ENCODE data around the gene PHLDA1.

Gene PHLDA1

DNA sequence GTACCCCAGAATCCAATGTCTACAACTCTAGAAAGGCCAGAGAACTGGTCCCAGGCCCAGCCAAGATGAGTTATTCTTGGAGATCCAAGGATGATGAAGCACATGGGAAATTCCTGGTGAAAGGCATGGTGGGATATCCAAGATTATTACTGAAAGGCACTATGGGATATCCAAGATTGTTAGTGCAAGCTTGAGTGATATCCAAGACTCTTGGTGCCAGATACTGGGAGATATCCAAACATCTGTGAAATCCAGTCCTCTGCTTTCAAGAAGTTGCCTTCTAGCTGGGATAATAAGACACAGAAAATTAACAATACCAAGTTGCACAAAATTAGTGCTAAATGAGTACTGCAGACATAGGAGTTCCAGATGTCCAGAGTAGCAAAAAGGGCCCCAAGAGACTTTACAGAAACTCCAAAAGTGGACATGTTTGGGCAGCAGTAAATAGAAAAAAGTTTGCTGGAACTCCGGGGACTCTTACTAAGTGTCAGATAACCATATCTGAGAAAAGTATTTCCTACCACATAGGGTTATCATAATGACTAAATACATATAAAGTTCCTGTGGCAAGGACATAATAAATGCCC is 34.6 kb downstream of the PHLDA1 start:
- H2BK12ac ChIP-seq (ENCODE audit: low read length), result no peak overlapping the region
- H3K79me2 ChIP-seq (ENCODE audit: control insufficient read depth, insufficient read depth, low read length, poor library complexity), result no peaks in the 10 kb centered on the region
- H2AK5ac ChIP-seq (ENCODE audit: low read length), result no peak overlapping the region
- no peak overlapping the region for H2BK5ac ChIP-seq (ENCODE audit: low read depth, low read length, poor library complexity)
- H3K36me3 ChIP-seq (ENCODE audit: control insufficient read depth in 1 of 2, insufficient read depth in 2 of 2, low read length in 2 of 2), result no peaks in the 10 kb centered on the region
- no peak overlapping the region for H3K4me3 ChIP-seq (ENCODE audit: low read depth, low read length)
- no peak overlapping the region for H4K91ac ChIP-seq (ENCODE audit: low read depth, low read length)
- no peak overlapping the region for H3K23ac ChIP-seq (ENCODE audit: low read length)
- no peaks in the 10 kb centered on the region for H3K27me3 ChIP-seq (ENCODE audit: insufficient read depth, low read length)
- no peak overlapping the region for H3K4ac ChIP-seq (ENCODE audit: low read depth, low read length)
- H3K4me1 ChIP-seq (ENCODE audit: control insufficient read depth in 1 of 2, insufficient read depth in 2 of 2, low read length in 2 of 2), result peaks cover 0 to 4% of the 10 kb centered on the region in 2 experiments
- no peak for DNase-seq
- no peak overlapping the region for H3K14ac ChIP-seq (ENCODE audit: low read length)
- no peak overlapping the region for H3K18ac ChIP-seq (ENCODE audit: low read length)
- no CpG with 5 or more reads among the region's 1 CpG for WGBS (ENCODE audit: extremely low coverage, insufficient coverage, insufficient read length)
- H3K79me1 ChIP-seq (ENCODE audit: low read length), result no peaks in the 10 kb centered on the region
- H3K4me2 ChIP-seq (ENCODE audit: low read length), result no peak overlapping the region
- H3K9ac ChIP-seq (ENCODE audit: low read length), result no peak overlapping the region
- H4K12ac ChIP-seq (ENCODE audit: low read depth, low read length), result no peak overlapping the region
- no peak overlapping the region for H3K27ac ChIP-seq (ENCODE audit: low read depth, low read length)
- H3K9me3 ChIP-seq (ENCODE audit: insufficient read depth, low read depth, low read length), result no peaks in the 10 kb centered on the region
- H2AFZ ChIP-seq (ENCODE audit: insufficient read depth, low read length, poor library complexity), result no peak overlapping the region
- H2BK120ac ChIP-seq (ENCODE audit: insufficient read depth, low read length, poor library complexity), result no peak overlapping the region
- H4K8ac ChIP-seq (ENCODE audit: low read depth, low read length), result no peak overlapping the region

DNA sequence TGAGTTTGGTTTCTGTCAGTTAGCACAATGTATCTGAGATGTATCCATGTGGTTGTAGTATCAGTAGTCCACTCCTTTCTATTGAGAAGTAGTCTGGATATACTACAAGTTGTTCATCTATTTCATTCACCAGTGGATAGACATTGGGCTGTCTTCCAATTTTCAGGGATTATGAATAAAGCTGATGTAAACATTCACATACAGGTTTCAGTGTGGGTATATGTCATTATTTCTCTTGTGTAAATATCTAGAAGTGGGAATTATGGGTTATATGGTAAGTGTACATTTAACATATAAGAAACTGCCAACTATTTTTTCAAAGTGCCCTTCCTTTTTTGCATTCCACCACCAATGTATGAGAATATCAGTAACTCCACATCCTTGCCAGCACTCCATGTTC is 35.9 kb downstream of the PHLDA1 start:
- no peak for DNase-seq
- no peak overlapping the region for H3K4ac ChIP-seq (ENCODE audit: low read depth, low read length)
- no peaks in the 10 kb centered on the region for H3K79me1 ChIP-seq (ENCODE audit: low read length)
- H4K12ac ChIP-seq (ENCODE audit: low read depth, low read length), result no peak overlapping the region
- H3K18ac ChIP-seq (ENCODE audit: low read length), result no peak overlapping the region
- H3K9ac ChIP-seq (ENCODE audit: low read length), result no peak overlapping the region
- no peak overlapping the region for H3K4me2 ChIP-seq (ENCODE audit: low read length)
- H3K23ac ChIP-seq (ENCODE audit: low read length), result no peak overlapping the region
- no peaks in the 10 kb centered on the region for H3K36me3 ChIP-seq (ENCODE audit: control insufficient read depth in 1 of 2, insufficient read depth in 2 of 2, low read length in 2 of 2)
- H3K14ac ChIP-seq (ENCODE audit: low read length), result no peak overlapping the region
- H4K8ac ChIP-seq (ENCODE audit: low read depth, low read length), result no peak overlapping the region
- no peak overlapping the region for H2AK5ac ChIP-seq (ENCODE audit: low read length)
- H3K27me3 ChIP-seq (ENCODE audit: insufficient read depth, low read length), result no peaks in the 10 kb centered on the region
- no peak overlapping the region for H2BK120ac ChIP-seq (ENCODE audit: insufficient read depth, low read length, poor library complexity)
- H3K4me1 ChIP-seq (ENCODE audit: control insufficient read depth in 1 of 2, insufficient read depth in 2 of 2, low read length in 2 of 2), result peaks cover 0 to 4% of the 10 kb centered on the region in 2 experiments
- no peak overlapping the region for H3K27ac ChIP-seq (ENCODE audit: low read depth, low read length)
- no peaks in the 10 kb centered on the region for H3K79me2 ChIP-seq (ENCODE audit: control insufficient read depth, insufficient read depth, low read length, poor library complexity)
- no peak overlapping the region for H3K4me3 ChIP-seq (ENCODE audit: low read depth, low read length)
- H2BK5ac ChIP-seq (ENCODE audit: low read depth, low read length, poor library complexity), result no peak overlapping the region
- H4K91ac ChIP-seq (ENCODE audit: low read depth, low read length), result no peak overlapping the region
- H2BK12ac ChIP-seq (ENCODE audit: low read length), result no peak overlapping the region
- no peaks in the 10 kb centered on the region for H3K9me3 ChIP-seq (ENCODE audit: insufficient read depth, low read depth, low read length)
- H2AFZ ChIP-seq (ENCODE audit: insufficient read depth, low read length, poor library complexity), result no peak overlapping the region

DNA sequence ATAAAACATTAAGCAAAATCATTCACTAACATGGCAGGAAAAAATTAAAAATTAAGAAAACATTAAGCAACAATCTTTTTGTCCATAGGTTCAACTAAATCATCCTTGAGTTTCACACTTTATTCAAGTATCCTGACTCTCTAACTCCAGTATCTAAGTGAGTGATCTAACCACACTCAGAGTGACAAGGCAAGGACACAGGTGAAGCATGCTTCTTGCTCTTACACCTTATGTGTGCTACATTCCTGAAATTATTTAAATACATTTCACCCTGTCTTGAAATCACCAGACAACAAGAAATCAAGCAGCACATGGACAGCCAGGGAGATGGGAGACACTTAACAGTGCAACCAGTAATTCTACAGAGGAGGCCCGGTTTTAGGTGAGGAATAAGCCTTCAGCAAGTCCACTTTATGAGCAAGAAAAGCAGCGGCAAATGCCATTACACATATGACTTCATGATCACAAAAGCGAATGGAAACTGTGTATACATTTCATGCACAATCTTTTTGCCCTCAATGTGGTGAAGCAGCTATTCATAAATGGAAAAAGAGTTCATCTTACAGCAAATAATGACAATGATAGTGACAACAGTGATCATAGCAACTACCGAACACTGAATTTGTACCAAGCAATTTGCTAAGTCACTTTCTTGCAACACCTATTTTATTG is 37.4 kb downstream of the PHLDA1 start:
- WGBS (ENCODE audit: extremely low coverage, insufficient coverage, insufficient read length), result no CpG with 5 or more reads among the region's 4 CpGs
- Histone ChIP-seq H3K4ac (ENCODE audit: low read depth, low read length) (no peak overlapping the region), H3K4me1 (ENCODE audit: control insufficient read depth in 1 of 2, insufficient read depth in 2 of 2, low read length in 2 of 2) (peaks cover 0 to 4% of the 10 kb centered on the region in 2 experiments), H4K91ac (ENCODE audit: low read depth, low read length) (no peak overlapping the region), H3K9me3 (ENCODE audit: insufficient read depth, low read depth, low read length) (no peaks in the 10 kb centered on the region), H2BK5ac (ENCODE audit: low read depth, low read length, poor library complexity) (no peak overlapping the region), H3K4me3 (ENCODE audit: low read depth, low read length) (no peak overlapping the region), H4K12ac (ENCODE audit: low read depth, low read length) (no peak overlapping the region), H2AK5ac (ENCODE audit: low read length) (no peak overlapping the region), H3K9ac (ENCODE audit: low read length) (no peak overlapping the region), H2BK12ac (ENCODE audit: low read length) (no peak overlapping the region), H3K23ac (ENCODE audit: low read length) (no peak overlapping the region), H3K14ac (ENCODE audit: low read length) (no peak overlapping the region), H2BK120ac (ENCODE audit: insufficient read depth, low read length, poor library complexity) (no peak overlapping the region), H3K79me2 (ENCODE audit: control insufficient read depth, insufficient read depth, low read length, poor library complexity) (no peaks in the 10 kb centered on the region), H3K27ac (ENCODE audit: low read depth, low read length) (no peak overlapping the region), H3K18ac (ENCODE audit: low read length) (no peak overlapping the region), H4K8ac (ENCODE audit: low read depth, low read length) (no peak overlapping the region), H2AFZ (ENCODE audit: insufficient read depth, low read length, poor library complexity) (no peak overlapping the region), H3K36me3 (ENCODE audit: control insufficient read depth in 1 of 2, insufficient read depth in 2 of 2, low read length in 2 of 2) (no peaks in the 10 kb centered on the region), H3K27me3 (ENCODE audit: insufficient read depth, low read length) (no peaks in the 10 kb centered on the region), H3K79me1 (ENCODE audit: low read length) (no peaks in the 10 kb centered on the region), H3K4me2 (ENCODE audit: low read length) (peak overlapping the region; percentile 19)
- peak in 1 of 2 donors; percentile 58 for DNase-seq

DNA sequence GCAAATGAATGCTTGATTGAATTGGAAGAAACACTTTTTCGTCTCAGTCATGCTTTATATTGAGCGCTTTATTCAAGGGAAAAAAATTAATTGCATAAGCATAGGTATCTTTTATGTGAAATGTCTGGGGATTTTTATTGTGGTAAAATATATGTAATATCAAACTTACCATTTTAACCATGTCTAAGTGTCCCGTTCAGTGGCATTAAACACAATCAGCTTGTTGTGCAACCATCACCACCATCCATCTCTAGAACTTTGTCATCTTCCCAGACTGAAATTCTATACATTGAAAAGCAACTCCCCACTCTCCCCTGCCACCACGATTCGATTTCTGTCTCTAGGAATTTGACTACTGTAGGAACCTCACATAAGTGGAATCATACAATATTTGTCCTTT is 39.8 kb downstream of the PHLDA1 start:
- no peak overlapping the region for H3K9ac ChIP-seq (ENCODE audit: low read length)
- H3K4me3 ChIP-seq (ENCODE audit: low read depth, low read length), result no peak overlapping the region
- H3K23ac ChIP-seq (ENCODE audit: low read length), result no peak overlapping the region
- H2AK5ac ChIP-seq (ENCODE audit: low read length), result no peak overlapping the region
- no peaks in the 10 kb centered on the region for H3K79me1 ChIP-seq (ENCODE audit: low read length)
- H3K18ac ChIP-seq (ENCODE audit: low read length), result no peak overlapping the region
- no peak for DNase-seq
- H4K91ac ChIP-seq (ENCODE audit: low read depth, low read length), result no peak overlapping the region
- H3K27me3 ChIP-seq (ENCODE audit: insufficient read depth, low read length), result no peaks in the 10 kb centered on the region
- H3K4me2 ChIP-seq (ENCODE audit: low read length), result no peak overlapping the region
- H2AFZ ChIP-seq (ENCODE audit: insufficient read depth, low read length, poor library complexity), result no peak overlapping the region
- no peak overlapping the region for H2BK5ac ChIP-seq (ENCODE audit: low read depth, low read length, poor library complexity)
- no peak overlapping the region for H2BK120ac ChIP-seq (ENCODE audit: insufficient read depth, low read length, poor library complexity)
- no peaks in the 10 kb centered on the region for H3K9me3 ChIP-seq (ENCODE audit: insufficient read depth, low read depth, low read length)
- H3K14ac ChIP-seq (ENCODE audit: low read length), result no peak overlapping the region
- WGBS (ENCODE audit: extremely low coverage, insufficient coverage, insufficient read length), result no CpG with 5 or more reads among the region's 5 CpGs
- H3K36me3 ChIP-seq (ENCODE audit: control insufficient read depth in 1 of 2, insufficient read depth in 2 of 2, low read length in 2 of 2), result no peaks in the 10 kb centered on the region
- no peak overlapping the region for H4K12ac ChIP-seq (ENCODE audit: low read depth, low read length)
- no peak overlapping the region for H2BK12ac ChIP-seq (ENCODE audit: low read length)
- H3K27ac ChIP-seq (ENCODE audit: low read depth, low read length), result no peak overlapping the region
- H3K4me1 ChIP-seq (ENCODE audit: control insufficient read depth in 1 of 2, insufficient read depth in 2 of 2, low read length in 2 of 2), result peaks cover 0 to 4% of the 10 kb centered on the region in 2 experiments
- no peak overlapping the region for H4K8ac ChIP-seq (ENCODE audit: low read depth, low read length)
- no peak overlapping the region for H3K4ac ChIP-seq (ENCODE audit: low read depth, low read length)
- H3K79me2 ChIP-seq (ENCODE audit: control insufficient read depth, insufficient read depth, low read length, poor library complexity), result no peaks in the 10 kb centered on the region
